HG02840 (cell line): ENCODE data around the gene YDJC.
"Not testable (repeated sequence)": the region's sequence is repeated elsewhere in the genome, so short reads cannot be mapped to it uniquely, and the experiment has no call there.

Experiments
- ATAC-seq: cut with Tn5 transposase; IDR thresholded peaks from one replicate; pipeline ENCODE4 v1.9.1; 2021; ENCODE audit warnings: mild to moderate bottlenecking, moderate library complexity, moderate number of reproducible peaks; ENCODE audit not compliant: unreplicated experiment, low FRiP score

The YDJC gene

DNA sequence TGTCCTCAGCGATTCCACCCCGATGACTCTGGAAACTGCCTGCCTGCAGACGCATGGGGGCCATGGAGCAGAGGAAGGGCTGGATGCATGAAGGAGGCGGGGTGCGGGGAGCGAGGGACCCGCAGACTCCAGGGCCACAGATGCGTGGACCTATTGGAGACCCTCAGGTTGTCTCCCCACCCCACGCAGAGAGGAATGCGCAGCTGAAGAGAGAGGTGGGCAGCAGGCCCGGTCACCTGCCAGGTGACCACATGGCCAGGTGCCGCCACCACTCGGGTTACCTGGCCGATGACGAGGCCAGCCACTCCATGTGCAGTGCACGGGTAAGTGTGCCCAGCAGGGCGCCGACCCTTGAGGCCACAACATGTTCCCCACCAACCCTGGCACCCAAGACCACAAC is 3.1 kb upstream of the YDJC start:
- ATAC-seq = no peak

DNA sequence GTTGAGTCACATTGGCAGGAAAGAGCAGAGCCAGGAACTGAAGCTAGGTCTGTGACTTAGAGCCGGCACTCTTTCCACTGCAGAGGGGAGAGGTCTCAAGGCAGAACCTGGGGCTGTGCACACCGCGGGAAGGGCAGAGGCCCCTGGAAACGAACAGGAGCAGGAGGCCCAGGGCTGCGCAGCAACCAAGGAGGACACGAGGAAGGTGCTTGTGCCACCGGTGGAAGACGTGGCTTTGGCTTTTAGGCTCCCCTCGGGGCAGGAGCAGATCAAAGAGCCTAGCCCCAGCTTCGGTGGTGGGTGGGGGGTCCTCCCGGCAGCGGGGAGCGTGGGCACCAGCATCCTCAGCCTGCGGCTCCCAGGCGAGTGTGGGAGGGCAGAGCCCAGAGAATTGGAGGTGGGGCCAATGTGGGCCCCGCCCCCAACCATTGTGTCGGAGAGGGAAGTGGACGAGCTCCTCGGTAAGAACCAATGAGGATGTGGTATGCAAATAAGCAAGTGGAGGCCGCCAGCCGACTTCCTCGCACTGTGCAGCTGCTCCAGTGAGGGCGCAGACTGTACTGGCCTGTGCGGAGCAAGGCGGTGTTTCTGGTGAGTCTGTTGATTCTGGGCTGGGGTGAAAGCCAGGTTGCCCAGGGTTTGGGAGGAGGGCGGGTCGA is 2.5 kb upstream of the YDJC start, which contains the start of gene CCDC116:
Gene CCDC116, plus strand, starts transcription at position 524 of the 659 bp plus-strand sequence. CDS start 422 bp downstream, outside the sequence.
- no peak for ATAC-seq

DNA sequence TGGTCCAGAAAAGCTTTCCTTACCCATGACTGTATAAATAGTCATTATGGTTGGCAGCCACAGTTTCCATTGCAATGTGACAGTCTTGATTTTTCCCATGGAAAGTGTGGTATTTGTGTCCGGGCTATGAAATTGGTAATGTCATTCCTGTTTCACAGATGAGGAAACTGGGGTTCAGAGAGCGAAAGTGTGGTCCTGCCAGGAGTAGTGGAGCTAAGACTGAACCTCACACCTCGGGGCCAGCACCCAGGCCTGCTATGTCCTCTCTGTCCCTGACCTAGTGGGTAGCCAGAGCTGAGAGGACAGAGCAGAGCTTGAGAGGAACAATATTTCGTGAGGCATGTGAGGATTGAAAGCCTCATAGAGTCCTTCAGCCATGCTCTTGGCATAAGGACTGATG is 1.2 kb upstream of the YDJC start:
- no peak for ATAC-seq

DNA sequence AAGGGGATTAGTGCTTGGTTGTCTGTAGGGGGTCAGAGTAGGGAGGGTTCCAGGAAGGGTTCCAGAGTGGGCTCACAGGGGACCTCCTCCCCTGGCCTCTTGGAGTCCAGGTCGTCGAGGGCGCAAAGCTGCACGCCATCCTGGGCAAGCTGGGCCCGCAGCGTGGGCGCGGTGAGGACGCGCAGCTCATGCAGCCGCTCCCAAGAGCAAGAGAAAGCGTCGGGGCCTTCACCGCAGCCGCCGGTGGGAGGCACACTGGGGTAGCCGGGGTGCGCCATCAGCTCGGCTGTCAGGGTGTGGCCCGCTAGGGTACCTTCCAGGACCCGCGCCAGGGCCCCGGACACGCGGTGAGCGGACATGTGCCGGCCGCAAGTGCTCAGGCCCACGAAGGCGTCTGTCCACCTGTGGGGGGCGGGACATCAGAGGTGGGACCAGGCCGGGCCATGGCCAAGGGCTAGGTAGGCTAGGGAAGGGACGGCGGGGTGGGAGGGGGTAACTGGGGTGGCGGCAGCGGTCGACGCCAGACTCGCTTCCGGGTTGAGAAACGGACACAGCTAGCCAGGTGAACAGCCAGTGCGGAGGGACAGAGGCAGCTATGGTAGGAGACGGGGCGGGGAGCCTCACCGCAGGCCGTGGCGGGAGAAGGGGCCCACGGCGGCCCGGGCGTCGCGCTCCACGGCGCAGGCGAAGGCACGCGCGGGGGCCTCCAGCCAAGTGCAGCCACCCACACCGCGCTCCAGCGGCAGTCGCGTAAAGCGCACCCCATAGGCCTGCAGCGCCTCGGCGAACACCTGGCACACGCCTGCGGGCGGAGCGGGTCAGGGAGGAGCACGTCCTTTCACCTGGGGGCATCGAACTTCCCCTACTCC is 1.2 kb downstream of the YDJC start:
- no peak for ATAC-seq

DNA sequence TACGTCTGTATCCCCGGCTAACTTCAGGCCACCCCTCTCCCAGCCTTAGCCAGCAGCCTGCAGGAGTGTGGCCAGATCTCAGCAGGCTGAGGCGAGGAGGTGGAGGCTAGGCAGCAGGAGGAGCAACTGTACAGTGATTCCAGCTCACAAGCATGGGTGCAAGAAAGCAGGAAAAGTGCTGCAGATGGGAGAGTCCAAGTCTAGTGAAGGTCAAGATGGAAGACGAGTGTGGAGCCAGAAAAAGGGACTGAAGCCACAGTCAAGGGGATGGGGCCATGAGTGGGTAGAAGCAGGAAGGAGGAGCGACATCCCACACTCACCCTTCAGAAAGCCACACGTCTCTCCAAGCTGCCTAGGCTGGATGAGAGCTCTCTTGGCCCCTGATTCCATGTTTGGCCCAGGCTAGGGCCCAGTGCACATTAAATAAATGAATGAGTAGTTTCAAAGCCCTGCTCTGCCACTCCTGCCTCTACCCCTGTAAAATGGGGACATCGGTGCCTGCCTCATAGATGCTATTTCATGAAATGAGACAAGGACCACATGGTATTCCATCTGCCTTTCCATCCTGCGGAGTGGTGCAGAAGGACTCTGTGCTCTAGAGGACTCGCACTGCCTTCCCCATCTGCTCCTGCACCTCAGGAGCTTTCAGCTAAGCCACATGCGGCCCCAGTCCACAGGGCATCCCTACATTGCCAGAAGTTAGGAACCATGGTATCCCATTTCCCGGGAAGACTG is 2.9 kb downstream of the YDJC start:
- no peak for ATAC-seq

DNA sequence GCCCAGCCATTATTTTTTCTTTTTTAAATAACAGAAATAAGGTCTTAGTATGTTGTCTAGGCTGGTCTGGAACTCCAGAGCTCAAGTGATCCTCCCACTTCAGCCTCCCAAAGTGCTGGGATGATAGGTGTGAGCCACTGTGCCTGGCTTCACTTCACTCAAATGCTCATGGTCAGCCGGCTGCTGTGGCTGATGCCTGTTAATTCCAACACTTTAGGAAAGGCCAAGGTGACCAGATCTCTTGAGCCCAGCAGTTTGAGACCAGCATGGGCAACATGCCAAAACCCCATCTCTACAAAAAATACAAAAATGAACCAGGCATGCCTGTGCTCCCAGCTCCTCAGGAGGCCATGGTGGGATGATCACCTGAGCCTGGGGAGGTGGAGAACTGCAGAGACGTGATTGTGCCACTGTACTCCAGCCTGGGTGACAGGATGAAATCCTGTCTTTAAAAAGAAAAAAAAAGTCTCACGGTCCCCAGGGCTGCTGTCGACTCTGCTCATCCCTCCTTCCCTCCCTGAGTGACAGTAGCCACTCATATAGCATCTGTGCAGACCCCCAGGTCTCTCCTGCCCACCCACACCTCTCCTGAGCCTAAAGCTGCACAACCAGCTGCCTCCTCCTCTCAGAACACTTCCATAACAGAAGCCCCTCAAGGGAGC is 3.6 kb downstream of the YDJC start:
- ATAC-seq = no peak

DNA sequence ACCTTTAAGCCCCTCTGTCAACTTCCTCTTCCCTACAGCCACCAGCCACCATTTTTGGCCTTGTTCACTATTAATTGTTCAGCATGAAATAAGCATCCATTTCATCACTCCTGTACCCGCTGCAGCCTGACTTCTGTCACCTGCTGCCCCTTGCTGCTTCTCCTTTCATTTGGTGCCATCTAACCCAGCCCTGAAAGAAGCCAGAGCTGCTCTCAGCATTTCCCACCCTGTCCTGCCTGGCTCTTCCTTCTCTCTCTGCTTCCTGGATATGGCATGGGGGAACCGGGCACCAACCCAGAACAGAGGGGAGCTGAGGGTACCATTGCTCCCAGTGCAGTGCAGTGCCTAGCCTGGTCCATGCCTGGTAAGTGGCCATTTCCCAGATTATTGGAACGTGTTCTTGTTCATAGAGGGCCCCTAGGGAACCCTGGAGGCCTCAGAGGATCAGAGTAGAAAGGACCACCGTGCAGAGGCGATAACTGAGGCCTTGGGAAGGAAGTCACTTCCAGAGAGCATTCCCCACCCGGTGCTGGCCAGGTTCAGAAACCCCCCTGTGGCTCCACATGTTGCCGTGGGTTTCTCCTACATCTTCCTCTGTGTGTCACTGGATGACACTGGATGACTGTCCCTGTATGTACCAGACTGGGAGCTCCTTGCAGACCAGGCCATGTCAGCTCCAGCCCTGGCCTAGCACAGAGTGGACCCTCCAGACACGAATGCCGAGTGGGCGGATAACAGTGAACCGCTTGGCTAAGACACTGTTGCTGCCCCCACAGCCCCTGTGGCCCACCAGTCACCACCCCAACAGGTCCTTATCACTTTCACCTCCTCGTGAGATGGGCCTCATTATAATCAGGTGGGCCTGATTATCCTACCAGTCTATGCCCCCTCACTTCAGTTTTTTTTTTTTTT is 4.7 kb downstream of the YDJC start:
- ATAC-seq = no peak

DNA sequence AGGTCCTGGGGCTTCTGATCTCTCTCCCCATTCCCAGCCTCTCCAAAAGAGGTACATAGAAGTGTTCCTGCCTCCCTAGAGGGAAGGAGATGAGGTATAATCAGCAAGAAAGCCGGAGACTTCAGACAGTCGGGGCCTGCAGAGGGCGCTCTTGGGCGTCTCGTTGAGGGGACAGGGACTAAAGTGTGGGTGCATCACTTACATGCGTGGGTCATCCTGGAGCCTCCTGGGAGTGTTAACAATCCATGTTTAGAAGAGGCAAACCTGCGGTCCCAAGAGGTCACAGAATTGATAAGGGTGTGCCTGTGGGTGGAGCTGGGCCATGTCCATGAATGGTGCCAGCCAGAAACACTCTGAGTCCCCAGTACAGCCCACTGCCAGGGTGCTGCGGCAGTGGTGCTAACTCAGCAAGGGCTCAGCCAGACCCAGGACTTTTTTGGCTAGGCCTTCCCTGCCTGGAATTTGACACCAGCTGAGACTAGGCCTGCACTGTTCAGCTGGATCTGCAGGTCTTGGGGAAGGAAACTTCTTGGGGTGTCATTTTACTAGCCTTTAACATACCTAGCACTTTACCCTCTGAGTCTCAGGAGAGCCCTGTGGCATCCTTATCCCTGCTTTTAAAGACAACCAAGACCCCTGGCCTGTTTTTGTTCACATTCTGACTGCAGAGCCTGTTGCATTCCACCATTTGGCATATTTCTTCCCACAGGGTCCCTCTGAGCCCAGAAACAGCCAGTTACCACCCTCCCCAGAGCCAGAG is 5.5 kb downstream of the YDJC start:
- ATAC-seq = no peak

DNA sequence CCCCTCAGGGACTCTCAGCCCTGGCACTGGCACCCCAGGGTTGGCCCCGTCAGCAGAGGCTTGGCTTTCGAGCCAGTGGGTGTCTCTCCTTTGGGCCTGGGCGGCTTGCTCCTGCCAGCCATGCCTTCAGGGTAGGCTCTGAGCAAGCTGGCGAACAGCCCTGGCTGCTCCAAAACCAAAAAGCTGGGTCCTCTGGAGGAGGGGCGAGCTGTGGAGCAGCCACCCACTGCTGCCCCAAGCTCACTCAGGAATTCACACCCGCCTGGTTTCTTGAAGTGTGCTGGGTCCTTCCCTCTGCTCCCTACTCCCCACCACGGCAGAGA is 6.2 kb downstream of the YDJC start:
- ATAC-seq = no peak

DNA sequence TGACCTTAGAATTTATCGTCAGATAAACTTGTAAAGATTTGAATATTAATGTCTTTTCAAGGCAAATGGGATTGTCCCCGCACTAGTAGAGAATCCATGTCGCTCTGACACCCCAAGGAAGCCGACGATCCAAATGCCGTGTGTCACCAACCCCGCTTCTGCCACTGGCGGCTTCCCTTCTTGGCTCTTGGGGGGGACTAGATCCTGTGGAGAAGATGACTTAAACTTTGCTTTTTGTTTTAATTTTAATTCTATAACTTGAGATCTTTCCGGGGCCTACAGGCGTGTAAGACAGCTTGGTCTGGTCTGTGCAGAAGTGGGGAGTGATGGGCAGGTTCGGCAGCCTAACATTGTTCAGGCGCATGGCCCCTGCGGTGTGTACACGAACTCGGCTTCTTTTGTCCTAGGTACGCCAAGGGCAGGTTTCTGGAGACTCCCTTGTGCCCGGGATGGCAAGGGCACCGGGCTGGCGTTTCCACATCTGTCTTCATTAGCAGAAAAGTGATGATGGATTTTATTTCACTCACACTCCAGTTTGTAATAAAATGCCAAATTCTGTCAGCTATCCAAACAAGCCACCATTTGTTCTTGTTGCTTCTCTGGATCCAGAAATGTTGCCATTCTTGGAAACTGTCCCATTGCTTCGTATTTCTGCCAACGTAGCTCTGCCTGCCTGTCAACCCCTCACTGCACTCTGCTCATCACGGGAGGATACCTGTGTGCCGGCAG is 6.7 kb downstream of the YDJC start:
- ATAC-seq = no peak

DNA sequence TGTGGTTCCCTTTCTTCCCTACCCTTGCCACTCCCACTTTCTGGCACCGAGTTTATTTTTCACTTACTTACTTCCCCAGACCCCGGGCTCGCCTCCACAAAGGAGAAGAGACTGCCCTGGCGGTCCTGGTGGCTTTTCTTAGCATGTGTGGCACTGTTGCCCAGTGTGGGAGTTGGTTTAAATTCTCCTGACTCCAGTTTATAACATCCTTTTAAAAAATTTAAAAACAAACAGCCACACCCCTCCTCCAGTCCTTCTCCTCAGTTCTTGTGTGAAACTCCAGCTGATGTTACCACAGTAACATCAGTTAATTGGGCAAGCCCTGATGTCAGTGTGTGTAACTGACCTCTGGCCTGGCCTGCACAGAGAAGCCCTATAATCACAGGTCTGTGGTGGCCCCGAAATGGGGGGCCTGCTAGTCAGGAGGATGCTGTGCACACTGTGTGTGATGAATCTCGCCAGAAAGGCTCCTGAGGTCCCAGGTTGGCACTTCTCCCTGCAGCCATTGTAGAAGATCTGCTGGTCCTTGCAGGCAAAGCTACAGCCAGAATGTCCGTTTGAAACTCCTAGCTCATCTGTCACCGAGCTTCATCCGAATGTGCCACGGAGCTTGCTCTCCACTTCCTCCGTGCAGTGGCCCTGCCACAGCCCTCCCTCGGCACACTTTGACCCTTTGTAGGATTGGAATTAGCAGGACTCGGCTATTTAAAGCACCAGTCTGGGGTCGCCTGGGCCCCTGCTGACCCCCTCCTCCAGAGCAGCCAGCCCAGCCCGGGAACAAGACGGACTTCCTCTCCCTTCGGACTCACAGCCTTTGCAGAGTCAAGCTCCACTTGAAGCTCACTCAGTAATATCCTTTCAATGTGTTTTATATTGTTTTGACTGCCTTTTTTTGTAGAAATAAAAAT is 7.6 kb downstream of the YDJC start:
- no peak for ATAC-seq

DNA sequence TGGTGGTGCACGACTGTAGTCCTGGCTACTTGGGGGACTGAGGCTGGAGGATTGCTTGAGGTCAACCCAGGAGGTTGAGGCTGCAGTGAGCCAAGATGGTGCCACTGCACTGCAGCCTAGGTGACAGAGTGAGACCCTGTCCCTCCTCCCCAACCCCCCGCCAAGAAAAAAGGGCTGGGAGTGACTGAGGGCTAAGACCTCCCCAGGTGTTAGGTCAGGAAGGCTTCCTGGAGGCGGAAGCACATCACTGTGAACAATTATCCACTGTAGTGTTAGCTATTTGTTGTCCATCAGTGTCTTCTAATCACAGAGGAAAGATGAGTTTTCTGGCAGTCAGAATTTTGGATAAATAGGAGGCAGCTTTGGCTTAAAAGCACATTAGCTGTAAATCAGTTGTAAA is 8.8 kb downstream of the YDJC start:
- no peak for ATAC-seq

DNA sequence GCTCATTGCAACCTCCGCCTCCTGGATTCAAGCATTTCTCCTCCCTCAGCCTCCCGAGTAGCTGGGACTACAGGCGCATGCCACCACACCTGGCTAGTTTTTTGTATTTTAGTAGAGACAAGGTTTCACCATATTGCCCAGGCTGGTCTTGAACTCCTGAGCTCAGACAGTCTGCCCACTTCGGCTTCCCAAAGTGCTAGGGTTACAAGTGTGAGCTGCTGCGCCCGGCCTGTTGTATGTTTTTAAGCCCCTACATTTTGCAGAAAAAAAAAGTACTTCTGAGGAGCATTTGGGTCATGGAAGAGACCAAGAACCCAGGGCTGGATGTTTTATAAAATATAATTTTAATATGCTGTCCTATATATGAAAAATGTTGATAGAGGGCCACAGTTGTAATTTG is 12.5 kb downstream of the YDJC start:
- not testable (repeated sequence) for ATAC-seq

DNA sequence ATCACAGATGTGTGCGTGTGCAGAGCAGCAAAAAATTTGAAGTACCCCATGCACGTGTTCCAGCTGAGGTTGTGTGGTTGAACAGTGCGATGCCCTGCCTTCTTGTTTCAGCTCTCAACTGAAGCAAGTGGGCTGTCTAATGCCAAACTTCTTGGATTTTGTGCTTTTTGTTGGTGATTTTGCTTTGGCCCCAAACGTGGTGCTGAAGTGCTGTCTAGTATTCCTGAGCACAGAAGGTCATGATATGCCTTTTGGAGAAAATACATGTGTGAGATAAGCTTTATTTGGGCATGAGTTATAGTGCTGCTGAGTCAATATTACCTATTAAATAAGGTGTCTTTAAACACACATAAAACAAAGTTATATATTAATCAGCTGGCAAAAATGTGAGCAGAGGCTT is 14.1 kb downstream of the YDJC start:
- no peak for ATAC-seq

DNA sequence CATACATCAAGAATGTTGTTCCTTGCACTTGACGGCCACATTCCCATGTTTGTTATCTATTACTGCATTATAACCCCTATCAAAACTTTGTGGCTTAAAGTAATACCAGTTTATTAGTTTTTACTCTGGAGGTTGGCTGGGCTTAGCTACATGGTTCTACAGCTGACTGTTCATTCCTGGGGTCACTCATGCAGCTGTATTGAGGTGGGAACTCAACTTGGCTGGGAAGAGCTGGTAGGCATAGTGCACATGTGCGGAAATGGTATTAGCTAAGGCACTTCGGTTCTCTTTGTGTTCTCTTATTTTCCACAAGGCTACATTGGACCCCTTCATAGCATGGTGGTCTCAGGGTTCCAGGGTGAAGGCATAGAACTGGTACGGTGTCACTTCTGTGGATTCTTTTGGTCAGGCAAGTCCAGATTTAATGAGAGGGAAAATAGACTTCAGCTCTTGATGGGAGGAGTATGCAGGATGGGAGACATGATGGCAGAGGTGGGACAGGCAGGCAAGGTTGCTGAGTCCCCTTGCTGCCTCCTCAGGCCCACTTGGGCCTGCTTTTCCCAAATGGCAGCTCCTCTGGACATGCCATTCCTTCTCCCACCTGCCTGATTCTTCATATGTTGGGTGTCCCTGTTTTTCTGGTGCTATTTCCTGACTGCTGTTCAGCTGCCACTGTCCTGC is 16.1 kb downstream of the YDJC start:
- no peak for ATAC-seq

DNA sequence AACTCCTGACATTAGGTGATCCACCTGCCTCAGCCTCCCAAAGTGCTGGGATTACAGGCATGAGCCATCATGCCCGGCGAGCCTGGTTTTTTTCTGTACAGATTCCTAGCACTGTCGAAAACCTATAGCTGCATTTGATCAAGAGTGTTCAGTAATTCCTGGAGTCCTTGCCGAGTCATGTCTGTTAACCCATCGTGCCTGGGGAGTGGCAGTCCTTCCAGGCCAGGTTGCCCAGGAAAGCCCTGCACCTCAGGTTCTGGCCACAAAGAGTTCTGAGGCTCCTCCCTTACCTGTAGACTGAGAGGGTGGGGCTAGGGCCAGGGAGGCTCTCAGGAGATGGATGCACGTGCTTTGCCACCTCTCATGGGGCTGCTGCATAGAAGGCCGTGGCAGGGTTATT is 17.0 kb downstream of the YDJC start:
- no peak for ATAC-seq
